Activated naive CD8-positive, alpha-beta T cell (primary cell): ENCODE results near the gene SLC44A5.
A peak's percentile ranks its signal among the peaks of the same experiment; 100 is the strongest.
"Not testable (repeated sequence)": the region's sequence is repeated elsewhere in the genome, so short reads cannot be mapped to it uniquely, and the experiment has no call there.

Experiments used
- H3K27ac Mint-ChIP-seq: one replicate; pipeline ENCODE4 v1.8.0; 2021; ENCODE audit warnings: mixed read lengths
- H3K27me3 Mint-ChIP-seq: one replicate; pipeline ENCODE4 v1.8.0; 2021; ENCODE audit warnings: mixed read lengths
- H3K36me3 Mint-ChIP-seq: one replicate; pipeline ENCODE4 v1.8.0; 2021; ENCODE audit warnings: mixed read lengths
- H3K4me1 Mint-ChIP-seq: one replicate; pipeline ENCODE4 v1.8.0; 2021; ENCODE audit warnings: low read depth, mixed read lengths
- H3K4me3 Mint-ChIP-seq: one replicate; pipeline ENCODE4 v1.8.0; 2021; ENCODE audit warnings: mild to moderate bottlenecking, mixed read lengths
- H3K9me3 Mint-ChIP-seq: one replicate; pipeline ENCODE4 v1.8.0; 2021; ENCODE audit warnings: low read depth, mixed read lengths

The SLC44A5 gene

GRCh38 chr1:75614399-75614756 lies 3.5 kb upstream of the SLC44A5 start:
- H3K4me3 Mint-ChIP-seq: peak overlapping the region; percentile 82
- H3K9me3 Mint-ChIP-seq: no peaks in the 10 kb centered on the region
- no peak overlapping the region for H3K27ac Mint-ChIP-seq
- peaks cover 19% of the 10 kb centered on the region for H3K4me1 Mint-ChIP-seq
- H3K36me3 Mint-ChIP-seq: no peaks in the 10 kb centered on the region
- peaks cover 55% of the 10 kb centered on the region for H3K27me3 Mint-ChIP-seq

DNA sequence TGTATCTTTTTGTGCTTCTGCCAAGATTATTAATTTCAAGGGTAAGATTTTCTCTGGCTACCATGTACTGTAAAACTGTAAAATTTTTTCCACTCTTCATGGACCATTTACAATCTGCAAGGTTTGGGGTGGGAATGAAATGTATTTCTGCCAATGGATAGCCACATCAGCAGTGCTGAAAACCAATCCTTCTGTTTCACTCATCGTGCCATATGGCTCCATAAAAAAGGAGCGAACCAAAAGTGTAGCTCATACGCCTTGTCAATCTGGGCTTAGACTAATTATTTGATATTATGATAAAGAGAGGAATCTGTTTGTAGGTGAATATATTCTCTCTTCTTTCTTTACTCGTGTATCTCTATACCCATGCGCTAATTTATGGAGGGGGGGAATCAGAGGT lies 3.0 kb upstream of the SLC44A5 start:
- no peaks in the 10 kb centered on the region for H3K9me3 Mint-ChIP-seq
- no peaks in the 10 kb centered on the region for H3K36me3 Mint-ChIP-seq
- peaks cover 19% of the 10 kb centered on the region for H3K4me1 Mint-ChIP-seq
- peak overlapping the region; percentile 82 for H3K4me3 Mint-ChIP-seq
- no peak overlapping the region for H3K27ac Mint-ChIP-seq
- peaks cover 54% of the 10 kb centered on the region for H3K27me3 Mint-ChIP-seq

- Mint-ChIP-seq H3K27me3 (peaks cover 53% of the 10 kb centered on the region), H3K36me3 (no peaks in the 10 kb centered on the region), H3K9me3 (no peaks in the 10 kb centered on the region), H3K27ac (no peak overlapping the region), H3K4me1 (peaks cover 19% of the 10 kb centered on the region), H3K4me3 (no peak overlapping the region)
Measured at GRCh38 chr1:75612976-75613375, 2.1 kb upstream of the SLC44A5 start.

- Mint-ChIP-seq H3K4me3 (no peak overlapping the region), H3K9me3 (no peaks in the 10 kb centered on the region), H3K36me3 (no peaks in the 10 kb centered on the region), H3K27me3 (peaks cover 14% of the 10 kb centered on the region), H3K4me1 (no peaks in the 10 kb centered on the region), H3K27ac (no peak overlapping the region)
Measured at GRCh38 chr1:75602486-75602885, 8.4 kb downstream of the SLC44A5 start.

GRCh38 chr1:75600781-75601180 lies 10.1 kb downstream of the SLC44A5 start:
- Mint-ChIP-seq H3K4me1 (no peaks in the 10 kb centered on the region), H3K4me3 (no peak overlapping the region), H3K9me3 (no peaks in the 10 kb centered on the region), H3K36me3 (no peaks in the 10 kb centered on the region), H3K27ac (no peak overlapping the region), H3K27me3 (peaks cover 11% of the 10 kb centered on the region)

- Mint-ChIP-seq H3K4me3 (no peak overlapping the region), H3K4me1 (no peaks in the 10 kb centered on the region), H3K27ac (no peak overlapping the region), H3K9me3 (no peaks in the 10 kb centered on the region), H3K27me3 (peaks cover 21% of the 10 kb centered on the region), H3K36me3 (no peaks in the 10 kb centered on the region)
Measured at GRCh38 chr1:75594327-75594726, 16.6 kb downstream of the SLC44A5 start.

GRCh38 chr1:75593457-75593856 lies 17.5 kb downstream of the SLC44A5 start:
- H3K4me3 Mint-ChIP-seq, H3K9me3 Mint-ChIP-seq, H3K36me3 Mint-ChIP-seq, H3K4me1 Mint-ChIP-seq, H3K27ac Mint-ChIP-seq: not testable (repeated sequence)
- H3K27me3 Mint-ChIP-seq: peaks cover 21% of the 10 kb centered on the region

GRCh38 chr1:75589637-75590036 lies 21.3 kb downstream of the SLC44A5 start:
- Mint-ChIP-seq H3K27ac (no peak overlapping the region), H3K9me3 (no peaks in the 10 kb centered on the region), H3K4me1 (no peaks in the 10 kb centered on the region), H3K36me3 (no peaks in the 10 kb centered on the region), H3K27me3 (peaks cover 16% of the 10 kb centered on the region), H3K4me3 (no peak overlapping the region)

DNA sequence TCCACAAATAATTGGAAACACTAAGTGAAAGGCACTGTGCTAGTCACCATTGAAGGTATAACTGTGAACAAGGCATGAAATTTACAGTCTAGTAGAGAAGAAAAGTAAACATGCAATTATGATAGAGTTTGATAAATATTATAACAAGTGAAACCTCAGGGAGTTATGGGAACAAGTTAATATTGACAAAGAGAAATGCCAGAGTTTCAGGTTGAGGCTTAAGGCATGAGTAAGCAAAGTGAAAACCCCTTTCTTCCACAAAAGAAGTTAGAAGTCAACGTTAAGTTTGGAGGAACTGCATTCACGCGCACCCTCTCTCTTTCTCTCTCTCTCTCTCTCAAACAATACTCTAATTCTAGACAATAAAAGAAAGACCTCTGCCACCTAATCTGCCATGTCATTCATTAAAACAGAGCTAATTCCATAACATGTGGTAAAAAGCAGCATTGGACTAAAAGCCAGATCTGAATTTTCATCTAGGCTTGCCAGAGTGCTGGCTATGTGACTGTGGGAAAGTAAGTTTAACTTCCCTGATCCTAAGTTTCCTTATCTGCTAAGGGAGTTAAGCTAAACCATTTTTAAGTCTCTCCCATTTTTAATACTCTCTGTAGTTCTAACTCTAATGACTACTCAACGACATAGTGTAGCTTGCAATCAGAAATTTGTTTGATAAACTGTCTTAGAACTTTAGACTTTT lies 22.0 kb downstream of the SLC44A5 start:
- Mint-ChIP-seq H3K27me3 (peaks cover 13% of the 10 kb centered on the region), H3K4me1 (no peaks in the 10 kb centered on the region), H3K4me3 (no peak overlapping the region), H3K27ac (no peak overlapping the region), H3K9me3 (no peaks in the 10 kb centered on the region), H3K36me3 (no peaks in the 10 kb centered on the region)

- H3K27me3 Mint-ChIP-seq: peaks cover 12% of the 10 kb centered on the region
- no peaks in the 10 kb centered on the region for H3K4me1 Mint-ChIP-seq
- no peaks in the 10 kb centered on the region for H3K9me3 Mint-ChIP-seq
- no peak overlapping the region for H3K4me3 Mint-ChIP-seq
- H3K36me3 Mint-ChIP-seq: no peaks in the 10 kb centered on the region
- no peak overlapping the region for H3K27ac Mint-ChIP-seq
Measured at GRCh38 chr1:75587692-75588091, 23.2 kb downstream of the SLC44A5 start.

- Mint-ChIP-seq H3K27me3 (peaks cover 2% of the 10 kb centered on the region), H3K4me3 (no peak overlapping the region), H3K36me3 (no peaks in the 10 kb centered on the region), H3K4me1 (no peaks in the 10 kb centered on the region), H3K9me3 (no peaks in the 10 kb centered on the region), H3K27ac (no peak overlapping the region)
Measured at GRCh38 chr1:75583282-75583681, 27.6 kb downstream of the SLC44A5 start.

DNA sequence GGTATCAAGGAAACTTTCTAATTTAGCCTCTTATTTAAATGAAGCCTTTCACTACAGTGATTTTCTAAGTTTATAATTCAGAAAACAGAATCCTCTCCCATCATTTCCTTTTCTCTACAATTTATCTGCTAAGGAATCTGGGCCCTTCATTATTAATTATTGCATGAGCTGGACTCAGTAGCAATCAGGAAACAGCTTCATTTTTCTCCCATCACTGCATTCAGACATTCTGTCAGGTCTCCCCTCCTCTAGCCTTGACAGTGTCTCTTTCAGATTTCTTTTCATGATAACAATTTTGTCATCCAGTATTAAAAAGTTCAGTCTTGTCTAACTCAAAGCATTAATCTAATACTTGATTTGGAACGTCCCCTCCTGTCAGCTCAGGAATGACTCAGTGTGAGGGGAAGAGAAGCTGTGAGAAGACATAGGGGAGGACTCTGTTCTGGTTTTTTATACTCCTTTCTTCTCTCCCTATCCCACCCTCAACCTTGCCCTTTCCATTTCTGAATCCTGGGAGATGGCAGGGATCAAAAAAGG lies 28.1 kb downstream of the SLC44A5 start:
- Mint-ChIP-seq H3K27ac (no peak overlapping the region), H3K4me3 (no peak overlapping the region), H3K4me1 (no peaks in the 10 kb centered on the region), H3K27me3 (peaks cover 2% of the 10 kb centered on the region), H3K36me3 (no peaks in the 10 kb centered on the region), H3K9me3 (no peaks in the 10 kb centered on the region)

GRCh38 chr1:75579046-75579445 lies 31.9 kb downstream of the SLC44A5 start:
- Mint-ChIP-seq H3K27ac (no peak overlapping the region), H3K27me3 (peaks cover 3% of the 10 kb centered on the region), H3K36me3 (no peaks in the 10 kb centered on the region), H3K4me3 (no peak overlapping the region), H3K4me1 (no peaks in the 10 kb centered on the region), H3K9me3 (no peaks in the 10 kb centered on the region)

DNA sequence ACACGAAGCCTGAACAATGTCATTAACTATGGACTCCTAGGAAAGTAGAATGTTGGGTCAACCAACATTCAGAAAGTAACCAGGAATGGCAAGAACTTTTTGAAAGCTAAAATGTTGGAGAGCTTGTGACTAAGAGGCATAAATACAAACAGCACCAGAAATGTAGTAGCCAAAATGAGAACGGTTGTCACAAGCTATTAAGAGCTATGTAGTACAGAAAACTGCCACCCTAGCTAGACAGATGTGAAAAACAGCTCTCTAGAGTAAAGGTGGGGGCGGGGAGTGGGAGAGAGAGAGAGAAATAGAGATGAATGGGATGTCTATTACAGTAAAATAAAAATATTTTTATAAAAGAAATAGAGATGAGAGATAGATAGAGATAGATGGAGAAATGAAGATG lies 35.1 kb downstream of the SLC44A5 start:
- H3K4me1 Mint-ChIP-seq: no peaks in the 10 kb centered on the region
- H3K36me3 Mint-ChIP-seq: no peaks in the 10 kb centered on the region
- H3K27me3 Mint-ChIP-seq: peaks cover 8% of the 10 kb centered on the region
- no peaks in the 10 kb centered on the region for H3K9me3 Mint-ChIP-seq
- no peak overlapping the region for H3K27ac Mint-ChIP-seq
- no peak overlapping the region for H3K4me3 Mint-ChIP-seq

- Mint-ChIP-seq H3K27me3 (peaks cover 14% of the 10 kb centered on the region), H3K4me1 (no peaks in the 10 kb centered on the region), H3K36me3 (no peaks in the 10 kb centered on the region), H3K9me3 (no peaks in the 10 kb centered on the region), H3K4me3 (no peak overlapping the region), H3K27ac (no peak overlapping the region)
Measured at GRCh38 chr1:75567191-75567590, 43.7 kb downstream of the SLC44A5 start.

GRCh38 chr1:75559800-75560199 lies 51.1 kb downstream of the SLC44A5 start:
- no peak overlapping the region for H3K4me3 Mint-ChIP-seq
- no peaks in the 10 kb centered on the region for H3K36me3 Mint-ChIP-seq
- no peak overlapping the region for H3K27ac Mint-ChIP-seq

More at GRCh38 chr1:75559800-75560199, 51.1 kb downstream of the SLC44A5 start:
- no peaks in the 10 kb centered on the region for H3K27me3 Mint-ChIP-seq
- no peaks in the 10 kb centered on the region for H3K4me1 Mint-ChIP-seq
- H3K9me3 Mint-ChIP-seq: no peaks in the 10 kb centered on the region
